HFFc6 (cell line): Measurements from ENCODE around the gene VHLL. TPM values are rescaled to one million over a fixed set of nuclear protein-coding genes. Genes with fewer than 3 reads are reported as not detected.
A peak's percentile ranks its signal among the peaks of the same experiment; 100 is the strongest.
"Not testable (repeated sequence)": the region's sequence is repeated elsewhere in the genome, so short reads cannot be mapped to it uniquely, and the experiment has no call there.

Experiments
- DNase-seq: peaks from one replicate; pipeline ENCODE4 v3.0.0-alpha.2; 2018
- H3K27ac Mint-ChIP-seq: 2 replicates; pipeline ENCODE4 v1.8.0; 2020; ENCODE audit warnings: mild to moderate bottlenecking, mixed read lengths
- H3K27me3 Mint-ChIP-seq: 2 replicates; pipeline ENCODE4 v1.8.0; 2021; ENCODE audit warnings: mild to moderate bottlenecking, moderate library complexity, mixed read lengths; ENCODE audit not compliant: insufficient read depth
- H3K36me3 Mint-ChIP-seq: 2 replicates; pipeline ENCODE4 v1.8.0; 2021; ENCODE audit warnings: low read depth, mixed read lengths
- H3K4me1 Mint-ChIP-seq: 2 replicates; pipeline ENCODE4 v1.8.0; 2020; ENCODE audit warnings: low read depth, mixed read lengths
- H3K4me3 Mint-ChIP-seq: 2 replicates; pipeline ENCODE4 v1.8.0; 2020; ENCODE audit warnings: mild to moderate bottlenecking, moderate library complexity, mixed read lengths
- H3K9me3 Mint-ChIP-seq: 2 replicates; pipeline ENCODE4 v1.8.0; 2020; ENCODE audit warnings: mild to moderate bottlenecking, mixed read lengths
- long read RNA-seq: library from polyadenylated mRNA; unstranded; transcript quantifications from one replicate; pipeline ENCODE4 v2.0.0, GENCODE V29; 2019
- total RNA-seq, 6 experiments: library from RNA; stranded (reverse); fragmentation: NEBNext Ultra II Directional; extraction: Animal tissue kit (Norgen Biotek cat#: 25700); gene quantifications; 2 replicates in 1 of 6; 3 replicates in 5 of 6; pipeline ENCODE4 v1.2.3, GENCODE V29; 2021
- TF ChIP-seq, protein P1 (sequence below): fragments of 200-600 bp; sonication (generic); IDR thresholded peaks from 2 replicates; pipeline ENCODE4 v1.5.0; 2021; ENCODE audit warnings: antibody characterized with exemption, mild to moderate bottlenecking

VHLL gene
- not detected for total RNA-seq
- long read RNA-seq, result 0 reads

DNA sequence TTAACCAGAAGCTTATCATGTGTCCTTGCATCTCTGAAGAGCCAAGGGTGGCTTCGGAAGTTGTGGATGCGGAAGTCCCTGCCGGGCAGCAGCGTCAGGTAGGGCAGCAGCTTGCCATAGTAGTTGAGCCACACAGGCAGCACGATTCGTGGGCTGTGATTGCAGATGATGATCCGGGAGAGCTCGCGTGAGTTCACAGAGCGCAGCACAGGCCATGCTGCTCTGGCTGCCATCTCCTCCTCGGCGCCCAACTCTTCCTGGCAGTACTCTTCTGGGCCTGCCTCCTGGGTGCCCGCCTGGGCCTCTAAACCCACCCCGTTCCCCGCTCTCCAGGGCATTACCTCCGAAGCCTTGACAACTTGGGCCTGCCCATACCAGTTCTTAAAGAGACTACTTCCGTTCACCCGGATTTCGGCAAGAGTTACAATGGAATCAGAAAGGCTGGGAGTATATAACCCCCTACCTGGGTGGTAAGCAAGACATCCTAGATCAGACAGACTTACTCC lies at the start of gene VHLL:
VHLL (minus strand) TSS at position 456 of the 506 bp plus-strand sequence; CDS start at position 338, 118 bp downstream.
- H3K36me3 Mint-ChIP-seq, result no peaks in the 10 kb centered on the region
- DNase-seq, result no peak
- H3K4me3 Mint-ChIP-seq, result no peak within 1 kb of the TSS
- H3K4me1 Mint-ChIP-seq, result peaks cover 6% of the 10 kb centered on the region; the same call in 1 of the 2 replicates
- TF ChIP-seq, protein P1, sequence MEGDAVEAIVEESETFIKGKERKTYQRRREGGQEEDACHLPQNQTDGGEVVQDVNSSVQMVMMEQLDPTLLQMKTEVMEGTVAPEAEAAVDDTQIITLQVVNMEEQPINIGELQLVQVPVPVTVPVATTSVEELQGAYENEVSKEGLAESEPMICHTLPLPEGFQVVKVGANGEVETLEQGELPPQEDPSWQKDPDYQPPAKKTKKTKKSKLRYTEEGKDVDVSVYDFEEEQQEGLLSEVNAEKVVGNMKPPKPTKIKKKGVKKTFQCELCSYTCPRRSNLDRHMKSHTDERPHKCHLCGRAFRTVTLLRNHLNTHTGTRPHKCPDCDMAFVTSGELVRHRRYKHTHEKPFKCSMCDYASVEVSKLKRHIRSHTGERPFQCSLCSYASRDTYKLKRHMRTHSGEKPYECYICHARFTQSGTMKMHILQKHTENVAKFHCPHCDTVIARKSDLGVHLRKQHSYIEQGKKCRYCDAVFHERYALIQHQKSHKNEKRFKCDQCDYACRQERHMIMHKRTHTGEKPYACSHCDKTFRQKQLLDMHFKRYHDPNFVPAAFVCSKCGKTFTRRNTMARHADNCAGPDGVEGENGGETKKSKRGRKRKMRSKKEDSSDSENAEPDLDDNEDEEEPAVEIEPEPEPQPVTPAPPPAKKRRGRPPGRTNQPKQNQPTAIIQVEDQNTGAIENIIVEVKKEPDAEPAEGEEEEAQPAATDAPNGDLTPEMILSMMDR, result no peak
- H3K27me3 Mint-ChIP-seq, result peaks cover 2% of the 10 kb centered on the region; the same call in 1 of the 2 replicates
- H3K27ac Mint-ChIP-seq, result no peak within 1 kb of the TSS
- H3K9me3 Mint-ChIP-seq, result no peaks in the 10 kb centered on the region

DNA sequence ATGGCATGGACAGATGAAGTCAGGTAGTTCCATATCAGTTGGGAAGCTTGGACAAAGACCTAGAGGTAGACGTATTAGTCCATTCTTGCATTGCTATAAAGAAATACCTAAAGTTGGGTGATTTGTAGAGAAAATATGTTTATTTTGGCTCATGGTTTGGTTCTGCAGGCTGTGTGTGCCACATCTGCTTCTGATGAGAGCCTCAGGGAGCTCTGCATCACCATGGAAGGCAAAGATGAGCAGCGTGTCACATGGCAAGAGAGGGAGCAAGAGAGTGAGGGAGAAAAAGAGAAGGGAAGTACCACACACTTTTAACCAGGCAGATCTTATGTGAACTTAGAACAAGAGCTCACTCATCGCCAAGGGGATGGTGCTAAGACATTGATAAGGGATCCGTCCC lies 48.2 kb upstream of the VHLL start:
- TF ChIP-seq, protein P1, result no peak
- peak; percentile 88 for DNase-seq
- Mint-ChIP-seq H3K9me3 (no peaks in the 10 kb centered on the region), H3K4me1 (peaks cover 24% of the 10 kb centered on the region), H3K4me3 (peak overlapping the region; percentile 3; the same call in 1 of the 2 replicates), H3K27me3 (peaks cover 14% of the 10 kb centered on the region), H3K36me3 (no peaks in the 10 kb centered on the region), H3K27ac (peak overlapping the region; percentile 31)

DNA sequence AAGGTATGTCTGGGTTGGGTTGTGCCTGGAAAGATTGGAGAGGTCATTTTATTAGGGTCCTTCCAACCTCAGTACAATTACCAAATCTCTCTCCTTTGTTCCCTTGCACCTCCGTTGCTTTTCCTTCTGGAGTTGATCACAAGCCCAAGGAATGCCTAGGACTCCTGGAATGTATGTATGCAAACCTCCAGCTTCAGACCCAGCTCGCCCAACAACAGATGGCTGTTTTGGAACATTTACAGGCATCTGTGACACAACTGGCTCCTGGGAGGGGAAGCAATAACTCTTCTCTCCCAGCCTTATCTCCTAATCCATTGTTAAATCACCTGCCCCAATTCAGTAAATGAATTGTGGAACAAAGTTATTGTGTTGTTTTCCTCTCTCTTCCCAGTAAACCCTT lies 47.5 kb upstream of the VHLL start:
- peak; percentile 49 for DNase-seq
- no peaks in the 10 kb centered on the region for H3K9me3 Mint-ChIP-seq
- H3K4me1 Mint-ChIP-seq, result peaks cover 27% of the 10 kb centered on the region
- H3K36me3 Mint-ChIP-seq, result no peaks in the 10 kb centered on the region
- TF ChIP-seq, protein P1, result no peak
- H3K27me3 Mint-ChIP-seq, result peaks cover 12% of the 10 kb centered on the region
- H3K4me3 Mint-ChIP-seq, result peak overlapping the region; percentile 3
- H3K27ac Mint-ChIP-seq, result no peak overlapping the region

DNA sequence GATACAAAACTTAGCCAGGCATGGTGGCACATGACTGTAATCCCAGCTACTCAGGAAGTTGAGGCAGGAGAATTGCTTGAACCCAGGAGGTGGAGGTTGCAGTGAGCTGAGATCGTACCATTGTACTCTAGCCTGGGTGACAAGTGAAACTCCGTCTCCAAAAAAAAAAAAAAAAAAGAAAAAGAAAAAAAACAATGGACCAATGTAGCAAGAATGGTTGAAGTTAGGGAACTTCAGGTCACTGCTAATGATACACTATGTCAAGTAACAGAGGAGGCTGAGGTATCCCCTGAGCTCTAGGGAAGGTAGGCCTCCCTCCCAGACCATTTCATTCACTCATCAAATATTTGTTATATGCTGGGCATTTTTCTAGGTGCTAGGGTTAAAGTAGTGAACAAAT lies 46.9 kb upstream of the VHLL start:
- H3K4me1 Mint-ChIP-seq, result peaks cover 27% of the 10 kb centered on the region
- not testable (repeated sequence) for H3K36me3 Mint-ChIP-seq, H3K27ac Mint-ChIP-seq, H3K9me3 Mint-ChIP-seq, H3K27me3 Mint-ChIP-seq, DNase-seq, H3K4me3 Mint-ChIP-seq

DNA sequence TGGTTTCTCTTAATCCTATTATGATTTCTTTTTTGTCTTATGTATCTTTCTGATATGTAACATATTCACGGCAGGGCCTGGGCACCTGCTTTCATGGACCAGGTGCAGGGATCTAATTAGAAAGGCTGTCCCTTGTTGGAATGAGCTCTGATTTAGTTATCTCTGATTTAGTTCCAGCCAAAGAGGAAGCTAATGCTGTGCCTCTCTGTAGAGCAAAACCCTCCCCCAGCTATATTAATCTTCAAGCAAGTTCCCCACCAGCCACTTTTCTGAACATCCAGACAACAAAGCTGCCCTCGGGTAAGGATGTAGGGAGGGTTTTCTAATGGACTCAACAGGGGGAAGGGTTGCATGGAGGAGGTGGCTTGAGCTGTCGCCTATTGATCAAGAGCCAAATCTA lies 45.3 kb upstream of the VHLL start:
- TF ChIP-seq, protein P1, result no peak
- Mint-ChIP-seq H3K36me3 (no peaks in the 10 kb centered on the region), H3K4me1 (peaks cover 27% of the 10 kb centered on the region), H3K27me3 (peaks cover 6% of the 10 kb centered on the region), H3K9me3 (no peaks in the 10 kb centered on the region), H3K4me3 (no peak overlapping the region), H3K27ac (no peak overlapping the region)
- DNase-seq, result no peak

DNA sequence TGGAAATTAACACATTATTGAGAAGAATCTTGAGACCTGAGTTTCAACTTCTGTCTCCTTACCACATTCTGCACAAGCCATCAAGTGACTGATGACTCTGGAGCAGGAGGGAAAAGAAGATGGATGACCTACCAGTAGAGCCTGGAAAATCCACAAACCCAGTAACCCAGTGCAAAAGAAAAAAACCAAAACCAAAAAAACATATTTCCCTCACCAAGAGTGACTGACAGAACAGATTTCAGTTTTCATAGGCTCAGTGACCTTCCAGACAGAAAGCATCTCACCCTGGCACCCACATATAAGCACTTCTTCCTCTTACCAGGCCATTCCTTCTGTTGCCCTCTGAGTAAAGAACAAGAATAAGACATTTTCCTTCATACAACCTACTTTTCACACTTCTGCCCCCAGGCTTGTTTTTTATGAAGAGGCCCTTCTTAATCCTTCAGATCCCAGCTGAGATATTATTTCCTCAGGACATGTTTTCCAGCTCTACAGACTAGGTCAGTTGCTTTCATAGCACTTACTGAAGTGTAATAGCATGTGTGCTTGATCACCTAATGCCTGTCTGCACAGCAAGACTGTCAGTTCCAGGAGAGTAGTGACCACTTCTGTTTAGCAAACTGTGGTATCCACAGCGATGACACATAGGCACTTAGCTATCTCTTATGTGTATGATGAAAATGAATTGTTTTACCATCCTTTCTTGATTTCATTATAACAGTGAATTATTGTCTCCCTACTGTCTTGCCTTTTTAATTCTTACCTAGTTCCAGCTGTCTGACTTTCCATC lies 43.3 kb upstream of the VHLL start:
- peaks cover 1% of the 10 kb centered on the region; the same call in 1 of the 2 replicates for H3K9me3 Mint-ChIP-seq
- H3K27ac Mint-ChIP-seq, result no peak overlapping the region; the same call in 1 of the 2 replicates
- H3K36me3 Mint-ChIP-seq, result peaks cover 6% of the 10 kb centered on the region
- H3K27me3 Mint-ChIP-seq, result peaks cover 7% of the 10 kb centered on the region
- peak; percentile 50 for DNase-seq
- H3K4me3 Mint-ChIP-seq, result no peak overlapping the region
- peaks cover 23% of the 10 kb centered on the region for H3K4me1 Mint-ChIP-seq
- TF ChIP-seq, protein P1, result no peak
